Measurements from ENCODE around the gene SNTA1.
A peak's percentile ranks its signal among the peaks of the same experiment; 100 is the strongest.

The SNTA1 gene

DNA sequence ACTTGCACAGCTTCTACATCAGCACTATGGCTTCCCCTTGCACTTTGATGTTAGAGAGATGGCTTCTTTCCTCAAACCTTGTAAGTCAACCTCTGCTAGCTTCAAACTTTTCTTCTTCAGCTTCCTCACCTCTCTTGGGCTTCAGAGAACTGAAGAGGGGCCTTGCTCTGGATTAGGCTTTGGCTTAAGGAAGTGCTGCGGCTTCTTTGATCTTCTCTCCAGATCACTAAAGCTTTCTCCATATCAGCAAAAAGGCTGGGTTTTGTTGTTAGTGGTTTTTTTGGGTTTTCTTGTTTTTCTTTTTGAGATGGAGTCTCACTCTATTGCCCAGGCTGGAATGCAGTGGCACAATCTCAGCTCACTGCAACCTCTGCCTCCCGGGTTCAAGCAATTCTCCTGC is 66.2 kb downstream of the SNTA1 start:
- Histone ChIP-seq H3K4me1 (ENCODE audit: control insufficient read depth in 2 of 2, insufficient read depth in 1 of 2, low read depth in 1 of 2, low read length in 2 of 2) (no peaks in the 10 kb centered on the region), H3K27me3 (ENCODE audit: control insufficient read depth in 3 of 3, insufficient read depth in 3 of 3, low read depth in 1 of 3, low read length in 3 of 3) (no peaks in the 10 kb centered on the region), H2BK15ac (ENCODE audit: low read length) (no peak overlapping the region), H3K9me3 (replicated peaks in 1 of 2; ENCODE audit: control insufficient read depth in 2 of 2, insufficient read depth in 1 of 2, low read depth in 1 of 2, low read length in 2 of 2) (peaks cover 0 to 11% of the 10 kb centered on the region in 2 donors), H3K27ac (replicated peaks; ENCODE audit: low read length) (no peak overlapping the region), H2BK120ac (ENCODE audit: low read depth, low read length) (no peak overlapping the region), H3K18ac (ENCODE audit: low read length) (no peak overlapping the region), H3K4ac (ENCODE audit: low read length) (no peak overlapping the region), H3K4me2 (ENCODE audit: insufficient read depth, low read length, poor library complexity, severe bottlenecking) (no peak overlapping the region), H4K8ac (ENCODE audit: low read depth, low read length) (no peak overlapping the region), H3K79me1 (ENCODE audit: low read depth, low read length) (peaks cover 3% of the 10 kb centered on the region), H3K36me3 (replicated peaks in 1 of 2; ENCODE audit: control insufficient read depth in 2 of 2, insufficient read depth in 2 of 2, low read length in 2 of 2) (peaks cover 16 to 85% of the 10 kb centered on the region in 2 donors), H3K23ac (ENCODE audit: low read depth, low read length, poor library complexity) (no peak overlapping the region), H3K14ac (ENCODE audit: low read length) (no peak overlapping the region), H2BK5ac (ENCODE audit: low read length) (no peak overlapping the region), H4K91ac (ENCODE audit: low read depth, low read length, poor library complexity) (no peak overlapping the region), H2AK5ac (ENCODE audit: low read depth, low read length) (no peak overlapping the region), H2AFZ (ENCODE audit: low read length) (no peak overlapping the region), H2BK12ac (ENCODE audit: low read length) (no peak overlapping the region), H3K9ac (ENCODE audit: low read depth, low read length, poor library complexity) (no peak overlapping the region), H3K4me3 (ENCODE audit: low read length in 2 of 2) (no peak overlapping the region)
- no CpG with 5 or more reads among the region's 2 CpGs for WGBS, 2 donors (ENCODE audit: extremely low coverage in 2 of 2, insufficient read length in 2 of 2, insufficient replicate concordance in 1 of 2)
- DNase-seq (ENCODE audit: low spot score) = no peak

DNA sequence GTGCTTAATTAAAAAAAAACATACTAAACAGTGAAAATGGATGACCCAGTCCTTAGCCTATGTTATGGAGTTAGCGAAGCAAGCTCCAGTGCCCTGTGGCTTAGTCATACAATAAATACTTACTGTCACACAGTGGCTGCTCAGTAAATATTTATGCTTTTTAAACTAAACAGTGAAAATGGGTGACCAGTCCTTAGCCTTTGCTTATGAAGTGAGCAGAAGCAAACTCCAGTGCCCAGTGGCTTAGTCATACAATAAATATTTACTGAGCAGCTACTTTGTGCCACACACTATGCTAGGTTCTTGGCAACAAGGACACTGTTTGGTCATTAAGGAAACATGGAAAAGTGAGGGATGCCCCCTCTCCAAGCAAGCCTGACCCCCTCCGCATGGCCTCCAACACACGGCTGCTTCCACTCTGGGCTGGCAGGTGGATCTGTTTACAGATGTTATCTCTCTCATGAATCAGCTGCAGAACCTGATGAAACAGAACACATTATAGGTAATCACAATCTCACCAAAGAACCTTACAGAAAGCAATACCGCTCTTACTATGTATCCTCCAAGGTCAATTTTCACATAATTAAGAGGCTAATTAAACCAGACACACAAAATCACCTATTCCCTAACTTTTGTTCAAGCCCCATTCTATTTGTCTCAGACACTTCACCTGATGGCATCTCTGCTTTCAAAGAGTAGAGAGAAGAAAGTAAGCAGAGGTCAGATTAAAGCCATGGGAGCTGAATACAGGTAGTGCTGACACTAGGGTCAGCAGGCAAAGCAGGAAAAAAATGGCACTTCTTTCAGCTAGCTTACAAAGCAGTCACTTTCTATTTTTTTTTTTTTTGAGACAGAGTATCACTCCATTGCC is 69.6 kb downstream of the SNTA1 start:
- DNase-seq (ENCODE audit: low spot score) = no peak
- Histone ChIP-seq H3K27me3 (ENCODE audit: control insufficient read depth in 3 of 3, insufficient read depth in 3 of 3, low read depth in 1 of 3, low read length in 3 of 3) (no peaks in the 10 kb centered on the region), H3K36me3 (replicated peaks in 1 of 2; ENCODE audit: control insufficient read depth in 2 of 2, insufficient read depth in 2 of 2, low read length in 2 of 2) (peaks cover 21 to 86% of the 10 kb centered on the region in 2 donors), H3K4me3 (ENCODE audit: low read length in 2 of 2) (no peak overlapping the region), H2BK12ac (ENCODE audit: low read length) (no peak overlapping the region), H3K4me2 (ENCODE audit: insufficient read depth, low read length, poor library complexity, severe bottlenecking) (no peak overlapping the region), H2BK15ac (ENCODE audit: low read length) (no peak overlapping the region), H2BK120ac (ENCODE audit: low read depth, low read length) (no peak overlapping the region), H3K79me1 (ENCODE audit: low read depth, low read length) (peaks cover 5% of the 10 kb centered on the region), H3K23ac (ENCODE audit: low read depth, low read length, poor library complexity) (no peak overlapping the region), H2AK5ac (ENCODE audit: low read depth, low read length) (no peak overlapping the region), H2BK5ac (ENCODE audit: low read length) (no peak overlapping the region), H4K8ac (ENCODE audit: low read depth, low read length) (no peak overlapping the region), H3K4me1 (ENCODE audit: control insufficient read depth in 2 of 2, insufficient read depth in 1 of 2, low read depth in 1 of 2, low read length in 2 of 2) (no peaks in the 10 kb centered on the region), H3K18ac (ENCODE audit: low read length) (no peak overlapping the region), H4K91ac (ENCODE audit: low read depth, low read length, poor library complexity) (no peak overlapping the region), H3K4ac (ENCODE audit: low read length) (no peak overlapping the region), H2AFZ (ENCODE audit: low read length) (no peak overlapping the region), H3K9ac (ENCODE audit: low read depth, low read length, poor library complexity) (no peak overlapping the region), H3K27ac (replicated peaks; ENCODE audit: low read length) (no peak overlapping the region), H3K9me3 (replicated peaks in 1 of 2; ENCODE audit: control insufficient read depth in 2 of 2, insufficient read depth in 1 of 2, low read depth in 1 of 2, low read length in 2 of 2) (peaks cover 0 to 11% of the 10 kb centered on the region in 2 donors), H3K14ac (ENCODE audit: low read length) (no peak overlapping the region)
- no CpG with 5 or more reads among the region's 4 CpGs for WGBS, 2 donors (ENCODE audit: extremely low coverage in 2 of 2, insufficient read length in 2 of 2, insufficient replicate concordance in 1 of 2)

DNA sequence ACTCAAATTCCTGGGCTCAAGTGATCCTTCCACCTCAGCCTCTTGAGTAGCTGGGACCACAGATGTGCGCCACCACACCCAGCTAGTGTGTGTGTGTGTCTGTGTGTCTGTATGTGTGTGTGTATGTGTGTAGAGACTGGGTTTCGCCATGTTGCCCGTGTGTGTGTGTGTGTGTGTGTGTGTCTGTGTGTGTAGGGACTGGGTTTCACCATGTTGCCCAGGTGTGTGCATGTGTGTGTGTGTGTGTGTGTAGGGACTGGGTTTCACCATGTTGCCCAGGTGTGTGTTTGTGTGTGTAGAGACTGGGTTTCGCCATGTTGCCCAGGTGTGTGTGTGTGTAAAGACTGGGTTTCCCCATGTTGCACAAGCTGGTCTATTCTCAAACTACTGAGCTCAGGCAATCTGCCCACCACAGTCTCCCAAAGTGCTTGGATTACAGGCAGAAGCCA is 70.5 kb downstream of the SNTA1 start:
- Histone ChIP-seq H2BK120ac (ENCODE audit: low read depth, low read length) (no peak overlapping the region), H4K91ac (ENCODE audit: low read depth, low read length, poor library complexity) (no peak overlapping the region), H2AFZ (ENCODE audit: low read length) (no peak overlapping the region), H2BK12ac (ENCODE audit: low read length) (no peak overlapping the region), H3K9ac (ENCODE audit: low read depth, low read length, poor library complexity) (no peak overlapping the region), H3K14ac (ENCODE audit: low read length) (no peak overlapping the region), H3K9me3 (replicated peaks in 1 of 2; ENCODE audit: control insufficient read depth in 2 of 2, insufficient read depth in 1 of 2, low read depth in 1 of 2, low read length in 2 of 2) (peaks cover 0 to 11% of the 10 kb centered on the region in 2 donors), H4K8ac (ENCODE audit: low read depth, low read length) (no peak overlapping the region), H3K79me1 (ENCODE audit: low read depth, low read length) (peaks cover 5% of the 10 kb centered on the region), H3K27ac (replicated peaks; ENCODE audit: low read length) (no peak overlapping the region), H3K23ac (ENCODE audit: low read depth, low read length, poor library complexity) (peak overlapping the region; percentile 65), H3K36me3 (replicated peaks in 1 of 2; ENCODE audit: control insufficient read depth in 2 of 2, insufficient read depth in 2 of 2, low read length in 2 of 2) (peaks cover 17 to 79% of the 10 kb centered on the region in 2 donors), H3K18ac (ENCODE audit: low read length) (no peak overlapping the region), H3K27me3 (ENCODE audit: control insufficient read depth in 3 of 3, insufficient read depth in 3 of 3, low read depth in 1 of 3, low read length in 3 of 3) (no peaks in the 10 kb centered on the region), H2BK15ac (ENCODE audit: low read length) (no peak overlapping the region), H2AK5ac (ENCODE audit: low read depth, low read length) (no peak overlapping the region), H3K4me1 (ENCODE audit: control insufficient read depth in 2 of 2, insufficient read depth in 1 of 2, low read depth in 1 of 2, low read length in 2 of 2) (no peaks in the 10 kb centered on the region), H3K4me3 (ENCODE audit: low read length in 2 of 2) (no peak overlapping the region), H3K4ac (ENCODE audit: low read length) (no peak overlapping the region), H3K4me2 (ENCODE audit: insufficient read depth, low read length, poor library complexity, severe bottlenecking) (no peak overlapping the region), H2BK5ac (ENCODE audit: low read length) (no peak overlapping the region)
- WGBS, 2 donors (ENCODE audit: extremely low coverage in 2 of 2, insufficient read length in 2 of 2, insufficient replicate concordance in 1 of 2) = no CpG with 5 or more reads among the region's 4 CpGs
- no peak for DNase-seq (ENCODE audit: low spot score)

GRCh38 chr20:33370291-33370690 is 73.3 kb downstream of the SNTA1 start:
- H3K9ac ChIP-seq (ENCODE audit: low read depth, low read length, poor library complexity) = no peak overlapping the region
- peaks cover 5% of the 10 kb centered on the region for H3K79me1 ChIP-seq (ENCODE audit: low read depth, low read length)
- no peak overlapping the region for H2AK5ac ChIP-seq (ENCODE audit: low read depth, low read length)
- WGBS, 2 donors (ENCODE audit: extremely low coverage in 2 of 2, insufficient read length in 2 of 2, insufficient replicate concordance in 1 of 2) = no CpG with 5 or more reads among the region's 8 CpGs
- no peak overlapping the region for H3K4me2 ChIP-seq (ENCODE audit: insufficient read depth, low read length, poor library complexity, severe bottlenecking)
- H3K27me3 ChIP-seq (ENCODE audit: control insufficient read depth in 3 of 3, insufficient read depth in 3 of 3, low read depth in 1 of 3, low read length in 3 of 3) = no peaks in the 10 kb centered on the region
- H3K18ac ChIP-seq (ENCODE audit: low read length) = no peak overlapping the region
- H4K91ac ChIP-seq (ENCODE audit: low read depth, low read length, poor library complexity) = no peak overlapping the region
- H3K4ac ChIP-seq (ENCODE audit: low read length) = no peak overlapping the region
- no peak overlapping the region for H3K4me3 ChIP-seq (ENCODE audit: low read length in 2 of 2)
- DNase-seq (ENCODE audit: low spot score) = no peak
- no peak overlapping the region for H2BK5ac ChIP-seq (ENCODE audit: low read length)
- H2BK15ac ChIP-seq (ENCODE audit: low read length) = no peak overlapping the region
- no peak overlapping the region for H3K27ac ChIP-seq (replicated peaks; ENCODE audit: low read length)
- H3K14ac ChIP-seq (ENCODE audit: low read length) = no peak overlapping the region
- no peak overlapping the region for H3K23ac ChIP-seq (ENCODE audit: low read depth, low read length, poor library complexity)
- H2BK120ac ChIP-seq (ENCODE audit: low read depth, low read length) = no peak overlapping the region
- no peaks in the 10 kb centered on the region for H3K9me3 ChIP-seq (replicated peaks in 1 of 2; ENCODE audit: control insufficient read depth in 2 of 2, insufficient read depth in 1 of 2, low read depth in 1 of 2, low read length in 2 of 2)
- H2BK12ac ChIP-seq (ENCODE audit: low read length) = no peak overlapping the region
- no peak overlapping the region for H4K8ac ChIP-seq (ENCODE audit: low read depth, low read length)
- peaks cover 23 to 81% of the 10 kb centered on the region in 2 donors for H3K36me3 ChIP-seq (replicated peaks in 1 of 2; ENCODE audit: control insufficient read depth in 2 of 2, insufficient read depth in 2 of 2, low read length in 2 of 2)
- H2AFZ ChIP-seq (ENCODE audit: low read length) = no peak overlapping the region
- H3K4me1 ChIP-seq (ENCODE audit: control insufficient read depth in 2 of 2, insufficient read depth in 1 of 2, low read depth in 1 of 2, low read length in 2 of 2) = no peaks in the 10 kb centered on the region
